Stimulated activated CD8-positive, alpha-beta memory T cell treated with anti-CD3 and anti-CD28 coated beads, Interleukin-7, amount 100 ng/mL, for 4 hours (primary cell): ENCODE results near the gene SLC25A10.
A peak's percentile ranks its signal among the peaks of the same experiment; 100 is the strongest.
"Not testable (repeated sequence)": the region's sequence is repeated elsewhere in the genome, so short reads cannot be mapped to it uniquely, and the experiment has no call there.

Source experiments
- DNase-seq, 2 donors: peaks; one replicate each; pipeline ENCODE4 v3.0.0-alpha.2; 2020; ENCODE audit warnings: low read depth in 2 of 2

SLC25A10 gene

GRCh38 chr17:81722184-81723120 is 10.4 kb downstream of the SLC25A10 start:
- no peak for DNase-seq

GRCh38 chr17:81723651-81724209 is 11.6 kb downstream of the SLC25A10 start:
- DNase-seq: no peak

GRCh38 chr17:81725439-81725838 is 13.4 kb downstream of the SLC25A10 start:
- no peak for DNase-seq

GRCh38 chr17:81726004-81726403 is 13.9 kb downstream of the SLC25A10 start:
- no peak for DNase-seq

GRCh38 chr17:81727324-81728031 is 15.4 kb downstream of the SLC25A10 start:
- DNase-seq: no peak

GRCh38 chr17:81733507-81734404 is 21.7 kb downstream of the SLC25A10 start:
- DNase-seq: peak; percentile 18 to 40

GRCh38 chr17:81734405-81735263 is 22.6 kb downstream of the SLC25A10 start:
- DNase-seq: no peak

- DNase-seq: no peak
Observed at GRCh38 chr17:81735264-81736102, 23.4 kb downstream of the SLC25A10 start.

GRCh38 chr17:81737947-81738800 is 26.1 kb downstream of the SLC25A10 start:
- no peak for DNase-seq

- no peak for DNase-seq
Observed at GRCh38 chr17:81738801-81739393, 26.8 kb downstream of the SLC25A10 start.

GRCh38 chr17:81739593-81739992 is 27.5 kb downstream of the SLC25A10 start:
- not testable (repeated sequence) for DNase-seq

- no peak for DNase-seq
Observed at GRCh38 chr17:81740395-81740961, 28.4 kb downstream of the SLC25A10 start.

- no peak for DNase-seq
Observed at GRCh38 chr17:81741049-81741593, 29.0 kb downstream of the SLC25A10 start.

GRCh38 chr17:81741594-81742452 is 29.7 kb downstream of the SLC25A10 start:
- DNase-seq: no peak
